Prostate gland (tissue), 2 donors: ENCODE data around the gene RIMOC1. TPM values are rescaled to one million over a fixed set of nuclear protein-coding genes. Genes with fewer than 3 reads are reported as not detected.
"Not testable (repeated sequence)": the region's sequence is repeated elsewhere in the genome, so short reads cannot be mapped to it uniquely, and the experiment has no call there.

Source experiments
- DNase-seq: peaks from one replicate; pipeline ENCODE4 v3.0.0-alpha.2; 2019; ENCODE audit warnings: low spot score
- H3K27ac ChIP-seq, 2 donors: fragments of 200-600 bp; sonication (generic); 2 replicates each; pipeline ENCODE4 v1.5.1; 2017 to 2019
- H3K27me3 ChIP-seq: fragments of 200-600 bp; sonication (generic); replicated peaks from 2 replicates; pipeline ENCODE4 v1.5.1; 2019; ENCODE audit not compliant: insufficient read depth
- H3K36me3 ChIP-seq, 2 donors: fragments of 200-600 bp; sonication (generic); 1 replicate in 1 of 2; 2 replicates in 1 of 2; pipeline versions ENCODE4 v1.5.1 to v1.8.1; 2017 to 2019
- H3K4me1 ChIP-seq: fragments of 200-600 bp; sonication (generic); replicated peaks from 2 replicates; pipeline ENCODE4 v1.5.1; 2019
- H3K4me3 ChIP-seq, 2 donors: fragments of 200-600 bp; sonication (generic); 2 replicates each; pipeline ENCODE4 v1.5.1; 2017 to 2019
- H3K9me3 ChIP-seq: fragments of 200-600 bp; sonication (generic); 2 replicates; pipeline ENCODE4 v1.5.1; 2017
- POLR2A ChIP-seq: fragments of 450-650 bp; IDR thresholded peaks from one replicate; pipeline ENCODE4 v1.6.1; 2016; ENCODE audit warnings: antibody characterized with exemption, mild to moderate bottlenecking
- POLR2AphosphoS5 ChIP-seq: sonication (generic); formaldehyde crosslinking; IDR thresholded peaks from one replicate; pipeline ENCODE4 v1.6.1; 2017; ENCODE audit warnings: antibody characterized with exemption
- WGBS: methylation state at CpG from one replicate; pipeline ENCODE4 v1.1.5; 2018; 5-methylcytosine and 5-hydroxymethylcytosine counted together
- intact Hi-C: fragments of 100-400 bp; cut with DNase I; formaldehyde crosslinking; loops from one replicate; pipeline ENCODE4 v1.14.2; 2022
- total RNA-seq, 2 donors: library from RNA; depleted of rRNA; stranded (reverse); fragments of >200 nt; gene quantifications; one replicate each; pipeline ENCODE4 v1.1.0, GENCODE V29; 2016
- TF ChIP-seq, protein P1 (sequence below), 4 experiments: fragments of 200-600 bp in 2 of 4; fragments of 450-650 bp in 2 of 4; sonication (generic) in 2 of 4; IDR thresholded peaks; 1 replicate in 3 of 4; 2 replicates in 1 of 4; pipeline ENCODE4 v1.5.1; 2016 to 2019; ENCODE audit warnings: antibody characterized with exemption in 4 of 4, mild to moderate bottlenecking in 2 of 4, moderate library complexity in 2 of 4

Gene RIMOC1
- total RNA-seq, 2 donors from 2014 or later, result 18.1 to 20.5 TPM

DNA sequence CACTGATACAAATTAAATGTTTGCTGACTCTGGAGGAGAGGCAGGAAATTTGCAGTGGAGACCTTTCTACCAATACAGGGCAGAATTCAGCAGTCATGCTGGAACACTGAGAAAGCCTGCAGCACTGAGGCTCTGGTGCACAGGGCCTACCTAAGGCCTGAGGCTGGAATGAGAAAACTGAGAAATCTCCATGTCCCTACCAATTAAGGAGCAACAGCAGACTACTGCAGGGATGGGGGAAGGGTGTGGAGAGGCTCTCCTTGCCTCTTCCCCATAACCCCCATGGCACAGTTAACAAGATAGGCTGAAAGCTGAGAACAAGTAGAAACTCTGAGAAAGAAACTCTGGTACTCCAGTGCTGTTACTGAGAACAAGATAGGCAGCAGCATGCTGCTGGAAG, 31.4 kb downstream of the RIMOC1 start:
- no peaks in the 10 kb centered on the region for H3K36me3 ChIP-seq
- intact Hi-C loops, result no loop called here
- DNase-seq, result no peak
- no peaks in the 10 kb centered on the region for H3K27me3 ChIP-seq
- H3K27ac ChIP-seq, result no peak overlapping the region
- H3K9me3 ChIP-seq, result no peaks in the 10 kb centered on the region
- H3K4me3 ChIP-seq, result no peak overlapping the region
- TF ChIP-seq, protein P1, sequence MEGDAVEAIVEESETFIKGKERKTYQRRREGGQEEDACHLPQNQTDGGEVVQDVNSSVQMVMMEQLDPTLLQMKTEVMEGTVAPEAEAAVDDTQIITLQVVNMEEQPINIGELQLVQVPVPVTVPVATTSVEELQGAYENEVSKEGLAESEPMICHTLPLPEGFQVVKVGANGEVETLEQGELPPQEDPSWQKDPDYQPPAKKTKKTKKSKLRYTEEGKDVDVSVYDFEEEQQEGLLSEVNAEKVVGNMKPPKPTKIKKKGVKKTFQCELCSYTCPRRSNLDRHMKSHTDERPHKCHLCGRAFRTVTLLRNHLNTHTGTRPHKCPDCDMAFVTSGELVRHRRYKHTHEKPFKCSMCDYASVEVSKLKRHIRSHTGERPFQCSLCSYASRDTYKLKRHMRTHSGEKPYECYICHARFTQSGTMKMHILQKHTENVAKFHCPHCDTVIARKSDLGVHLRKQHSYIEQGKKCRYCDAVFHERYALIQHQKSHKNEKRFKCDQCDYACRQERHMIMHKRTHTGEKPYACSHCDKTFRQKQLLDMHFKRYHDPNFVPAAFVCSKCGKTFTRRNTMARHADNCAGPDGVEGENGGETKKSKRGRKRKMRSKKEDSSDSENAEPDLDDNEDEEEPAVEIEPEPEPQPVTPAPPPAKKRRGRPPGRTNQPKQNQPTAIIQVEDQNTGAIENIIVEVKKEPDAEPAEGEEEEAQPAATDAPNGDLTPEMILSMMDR (IDR thresholded peaks at IDR 0.05), result no peak
- TF ChIP-seq POLR2AphosphoS5, result no peak
- no peak for TF ChIP-seq POLR2A
- H3K4me1 ChIP-seq, result no peaks in the 10 kb centered on the region

DNA sequence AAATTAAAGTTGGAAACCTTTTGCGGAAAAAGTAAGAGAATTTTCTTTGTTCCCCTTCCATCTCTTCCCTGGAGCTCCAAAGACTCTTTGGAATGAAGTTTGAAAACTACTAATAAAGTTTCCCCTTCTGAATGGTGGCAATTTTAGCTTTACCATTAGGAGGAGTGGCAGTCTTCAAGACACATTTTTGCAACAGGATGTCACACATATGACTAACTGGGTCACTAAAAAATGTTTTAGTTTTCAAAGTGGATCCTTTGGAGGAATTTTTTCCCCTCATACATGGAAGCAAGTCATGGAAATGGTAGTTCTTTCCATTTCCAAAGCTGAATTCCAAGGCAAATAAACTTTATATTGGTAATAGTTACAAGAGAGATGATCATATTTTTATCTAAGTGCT, 36.5 kb downstream of the RIMOC1 start:
- Histone ChIP-seq H3K27me3 (no peaks in the 10 kb centered on the region), H3K36me3 (no peaks in the 10 kb centered on the region), H3K4me3 (no peak overlapping the region), H3K9me3 (no peaks in the 10 kb centered on the region), H3K27ac (no peak overlapping the region), H3K4me1 (no peaks in the 10 kb centered on the region)
- 92% methylated on average over 1 of the region's 1 CpG for WGBS
- intact Hi-C loops, result no loop called here
- no peak for TF ChIP-seq POLR2A
- TF ChIP-seq, protein P1 (IDR thresholded peaks at IDR 0.05), result no peak
- TF ChIP-seq POLR2AphosphoS5, result no peak
- DNase-seq, result no peak

DNA sequence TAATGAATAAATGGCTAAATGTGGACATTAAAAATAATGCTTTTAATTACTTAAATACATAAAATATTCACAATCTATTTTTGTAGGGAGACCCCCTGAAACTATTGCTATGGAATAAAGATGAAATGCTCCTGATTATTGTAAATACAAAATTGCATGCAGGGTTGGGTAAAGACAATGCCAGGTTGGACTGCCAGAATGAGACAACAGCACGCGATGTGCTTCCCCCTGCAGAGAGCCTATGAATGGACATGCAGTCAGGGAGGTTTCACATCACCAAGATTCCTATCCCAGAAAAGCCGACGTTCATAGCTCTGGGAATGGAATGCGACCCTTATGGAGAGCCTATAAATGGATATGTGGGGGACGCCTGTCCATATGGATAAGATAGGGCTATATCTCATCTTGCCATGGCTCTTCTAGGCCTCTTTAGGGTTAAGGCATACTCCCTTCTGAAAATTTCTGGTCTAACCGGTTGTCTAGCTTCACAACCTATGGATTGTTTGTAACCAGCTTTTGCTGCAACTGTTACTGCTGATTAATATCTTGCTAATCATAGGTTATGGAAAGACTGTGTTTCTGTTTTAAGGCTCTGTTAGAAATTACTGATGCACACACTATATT, 41.3 kb downstream of the RIMOC1 start:
- 77% methylated on average over 7 of the region's 7 CpGs for WGBS
- H3K36me3 ChIP-seq, H3K27me3 ChIP-seq, H3K9me3 ChIP-seq, H3K27ac ChIP-seq, intact Hi-C loops, DNase-seq, H3K4me1 ChIP-seq, H3K4me3 ChIP-seq: not testable (repeated sequence)

DNA sequence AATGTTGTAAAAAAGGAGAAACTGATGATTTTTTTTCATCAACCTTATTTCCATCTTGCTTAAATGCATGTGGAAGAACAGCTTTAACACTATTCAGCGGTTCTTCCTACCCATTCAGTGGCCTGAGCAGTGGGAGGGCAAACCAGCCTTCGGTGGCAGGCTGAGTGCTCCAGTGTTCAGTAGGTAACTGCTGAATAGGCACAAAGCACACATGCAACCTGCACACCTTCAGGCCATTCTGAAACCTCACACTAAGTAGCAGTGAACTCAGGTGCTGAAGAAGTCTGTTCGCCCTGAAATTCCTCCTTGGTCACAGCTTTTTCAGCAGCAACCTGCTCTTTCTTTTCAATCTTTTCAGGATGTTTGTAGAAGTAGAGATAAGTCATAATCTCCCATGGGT, 47.1 kb downstream of the RIMOC1 start:
- Histone ChIP-seq H3K27ac (no peak overlapping the region), H3K27me3 (no peaks in the 10 kb centered on the region), H3K4me1 (no peaks in the 10 kb centered on the region), H3K36me3 (no peaks in the 10 kb centered on the region), H3K9me3 (no peaks in the 10 kb centered on the region), H3K4me3 (no peak overlapping the region)
- no peak for TF ChIP-seq POLR2AphosphoS5
- TF ChIP-seq, protein P1 (IDR thresholded peaks at IDR 0.05), result no peak
- no peak for DNase-seq
- WGBS, result 89% methylated on average over 3 of the region's 3 CpGs
- intact Hi-C loops, result no loop called here

Other genes with a start within 250 kb of the RIMOC1 start
- gene OXCT1, start 33.9 kb upstream of the RIMOC1 start, total RNA-seq, result 10 to 100 TPM; 15.2 to 25.3 TPM
- gene FBXO4, start 20.9 kb downstream of the RIMOC1 start, total RNA-seq, result 10 to 100 TPM; 14.4 to 25.7 TPM